ENCODE results near the gene TTC39B. TPM values are rescaled to one million over a fixed set of nuclear protein-coding genes. Genes with fewer than 3 reads are reported as not detected.

TTC39B gene
- total RNA-seq, 4 donors from 2014 or later, result 37.2 to 55.3 (median 45.6) TPM

- H3K36me3 ChIP-seq, result no peaks in the 10 kb centered on the region
- H3K4me1 ChIP-seq, result no peaks in the 10 kb centered on the region
- no peak overlapping the region for H3K27ac ChIP-seq
- no peak for DNase-seq (ENCODE audit: low spot score in 2 of 2)
- no peaks in the 10 kb centered on the region for H3K27me3 ChIP-seq
- H3K9me3 ChIP-seq, result no peaks in the 10 kb centered on the region
- TF ChIP-seq POLR2A (IDR thresholded peaks at IDR 0.05) (no peak), EP300 (IDR thresholded peaks at IDR 0.05) (no peak), POLR2AphosphoS5 (IDR thresholded peaks at IDR 0.05) (no peak), CTCF (IDR thresholded peaks at IDR 0.05) (no peak)
- no peak overlapping the region for H3K4me3 ChIP-seq
- 93% methylated on average over 3 of the region's 3 CpGs for whole genome bisulfite sequencing
These were observed 38.7 kb downstream of the TTC39B start for GRCh38 chr9:15268317-15268716.

- no peak for TF ChIP-seq POLR2A (IDR thresholded peaks at IDR 0.05)
- Histone ChIP-seq H3K4me1 (no peaks in the 10 kb centered on the region), H3K9me3 (no peaks in the 10 kb centered on the region), H3K27me3 (no peaks in the 10 kb centered on the region), H3K36me3 (no peaks in the 10 kb centered on the region), H3K27ac (no peak overlapping the region), H3K4me3 (no peak overlapping the region)
- DNase-seq (ENCODE audit: low spot score in 2 of 2), result no peak
- 74% methylated on average over 1 of the region's 1 CpG for WGBS
These were observed 42.1 kb downstream of the TTC39B start for GRCh38 chr9:15264918-15265317.

- no peaks in the 10 kb centered on the region for H3K36me3 ChIP-seq
- no peak for TF ChIP-seq EP300 (IDR thresholded peaks at IDR 0.05)
- no peak for TF ChIP-seq POLR2AphosphoS5 (IDR thresholded peaks at IDR 0.05)
- TF ChIP-seq CTCF (IDR thresholded peaks at IDR 0.05), result no peak
- TF ChIP-seq POLR2A (IDR thresholded peaks at IDR 0.05), result no peak
- no peak overlapping the region for H3K4me3 ChIP-seq
- no peaks in the 10 kb centered on the region for H3K4me1 ChIP-seq
- 45% methylated on average over 1 of the region's 1 CpG for WGBS
- H3K27ac ChIP-seq, result no peak overlapping the region
- DNase-seq (ENCODE audit: low spot score in 2 of 2), result no peak
- no peaks in the 10 kb centered on the region for H3K27me3 ChIP-seq
- no peaks in the 10 kb centered on the region for H3K9me3 ChIP-seq
These were observed 44.4 kb downstream of the TTC39B start for GRCh38 chr9:15262581-15262980.

- WGBS, result 93% methylated on average over 4 of the region's 4 CpGs
- Histone ChIP-seq H3K27me3 (no peaks in the 10 kb centered on the region), H3K36me3 (no peaks in the 10 kb centered on the region), H3K4me3 (no peak overlapping the region), H3K27ac (no peak overlapping the region), H3K9me3 (no peaks in the 10 kb centered on the region), H3K4me1 (no peaks in the 10 kb centered on the region)
- TF ChIP-seq CTCF (IDR thresholded peaks at IDR 0.05), result no peak
- no peak for TF ChIP-seq EP300 (IDR thresholded peaks at IDR 0.05)
- TF ChIP-seq POLR2A (IDR thresholded peaks at IDR 0.05), result no peak
- no peak for DNase-seq (ENCODE audit: low spot score in 2 of 2)
These were observed 50.6 kb downstream of the TTC39B start for GRCh38 chr9:15256426-15256825.

- no peaks in the 10 kb centered on the region for H3K36me3 ChIP-seq
- DNase-seq (ENCODE audit: low spot score in 2 of 2), result no peak
- H3K9me3 ChIP-seq, result no peaks in the 10 kb centered on the region
- TF ChIP-seq POLR2AphosphoS5 (IDR thresholded peaks at IDR 0.05), result no peak
- TF ChIP-seq POLR2A (IDR thresholded peaks at IDR 0.05), result no peak
- TF ChIP-seq EP300 (IDR thresholded peaks at IDR 0.05), result no peak
- no peak for TF ChIP-seq CTCF (IDR thresholded peaks at IDR 0.05)
- H3K4me1 ChIP-seq, result no peaks in the 10 kb centered on the region
- H3K27ac ChIP-seq, result no peak overlapping the region
- no peaks in the 10 kb centered on the region for H3K27me3 ChIP-seq
- no peak overlapping the region for H3K4me3 ChIP-seq
- WGBS, result 79% methylated on average over 1 of the region's 1 CpG
These were observed 53.2 kb downstream of the TTC39B start for GRCh38 chr9:15253786-15254185.

- no peak overlapping the region for H3K27ac ChIP-seq
- no peak for TF ChIP-seq CTCF (IDR thresholded peaks at IDR 0.05)
- TF ChIP-seq POLR2AphosphoS5 (IDR thresholded peaks at IDR 0.05), result no peak
- TF ChIP-seq EP300 (IDR thresholded peaks at IDR 0.05), result no peak
- no peak for TF ChIP-seq POLR2A (IDR thresholded peaks at IDR 0.05)
- H3K4me1 ChIP-seq, result no peaks in the 10 kb centered on the region
- H3K4me3 ChIP-seq, result no peak overlapping the region
- DNase-seq (ENCODE audit: low spot score in 2 of 2), result no peak
- H3K36me3 ChIP-seq, result no peaks in the 10 kb centered on the region
- H3K9me3 ChIP-seq, result no peaks in the 10 kb centered on the region
- 68% methylated on average over 1 of the region's 1 CpG for WGBS
- no peaks in the 10 kb centered on the region for H3K27me3 ChIP-seq
These were observed 53.8 kb downstream of the TTC39B start for GRCh38 chr9:15253197-15253596.
